DMS114 treated with DMSO at 0.1 percent for 48 hours (cell line): Measurements from ENCODE around the gene SH3TC1.
A peak's percentile ranks its signal among the peaks of the same experiment; 100 is the strongest.

ENCODE experiments used
- DNase-seq: peaks from one replicate; lab custom pipeline; 2025; ENCODE audit not compliant: unreplicated experiment; lab: John Stamatoyannopoulos, UW

Gene SH3TC1

DNA sequence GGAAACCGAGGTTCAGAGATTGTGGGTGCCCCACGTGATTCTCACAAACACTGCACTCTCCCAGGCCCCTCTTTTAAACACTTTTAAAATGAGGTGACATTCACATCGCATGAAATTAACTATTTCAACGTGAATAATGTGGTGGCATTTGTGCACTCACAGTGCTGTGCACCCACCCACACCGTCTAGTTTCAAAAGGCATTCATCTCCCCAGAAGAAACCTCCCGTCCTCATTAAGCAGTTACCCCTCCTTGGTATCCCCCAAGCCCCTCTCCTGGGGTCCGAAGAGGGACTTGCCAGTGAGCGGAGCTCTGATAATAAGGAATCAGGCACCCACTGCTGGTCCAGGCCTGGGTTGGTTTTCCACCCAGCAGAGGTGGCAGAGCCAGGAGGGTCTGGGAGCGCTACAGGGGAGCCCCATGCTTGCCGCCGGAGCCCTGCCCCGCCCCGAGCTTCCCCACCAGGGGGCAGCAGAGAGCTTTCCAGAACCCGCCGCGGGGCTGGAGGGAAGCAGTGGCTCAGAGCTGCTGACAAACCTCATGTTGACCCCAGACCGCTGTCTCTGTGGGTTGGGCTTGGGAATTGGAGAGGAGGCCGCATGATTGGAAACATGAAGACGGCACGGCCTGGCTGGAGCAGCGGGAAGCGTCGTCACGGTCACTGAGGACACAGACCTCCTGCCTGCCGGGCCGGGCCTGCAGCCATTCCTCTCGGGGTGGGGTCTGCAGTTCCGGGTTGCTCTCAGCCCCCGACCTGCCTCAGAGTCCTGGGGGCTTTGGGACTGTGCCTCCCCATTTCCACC lies 43.0 kb downstream of the SH3TC1 start:
- DNase-seq: peak; percentile 23

DNA sequence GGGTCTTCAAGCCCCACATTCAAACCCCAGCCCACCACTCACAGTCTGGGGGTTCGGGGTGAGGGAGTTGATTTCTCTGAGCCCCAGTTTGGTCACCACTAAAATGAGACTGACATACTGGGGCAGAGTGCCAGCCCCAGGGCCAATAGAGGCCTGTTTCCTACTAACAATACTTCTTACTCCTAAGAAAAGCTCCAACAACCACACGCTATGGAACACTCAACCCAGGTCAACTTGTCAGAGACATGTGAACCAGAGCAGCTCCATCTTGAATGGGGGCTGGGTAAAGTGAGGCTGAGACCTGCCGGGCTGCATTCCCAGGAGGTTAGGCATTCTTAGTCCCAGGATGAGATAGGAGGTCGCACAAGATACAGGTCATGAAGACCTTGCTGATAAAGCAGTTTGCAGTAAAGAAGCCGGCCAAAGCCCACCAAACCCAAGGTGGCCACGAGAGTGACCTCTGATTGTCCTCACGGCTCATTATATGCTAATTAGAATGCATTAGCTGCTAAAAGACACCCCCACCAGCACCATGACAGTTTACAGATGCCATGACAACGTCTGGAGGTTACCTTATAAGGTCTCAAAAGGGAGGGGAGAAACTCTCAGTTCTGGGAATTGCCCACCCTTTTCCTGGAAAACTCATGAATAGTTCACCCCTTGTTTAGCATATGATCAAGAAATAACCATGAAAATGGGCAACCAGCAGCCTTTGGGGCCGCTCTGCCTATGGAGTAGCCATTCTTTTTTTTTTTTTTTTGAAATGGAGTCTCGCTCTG lies 43.9 kb downstream of the SH3TC1 start:
- DNase-seq: no peak

DNA sequence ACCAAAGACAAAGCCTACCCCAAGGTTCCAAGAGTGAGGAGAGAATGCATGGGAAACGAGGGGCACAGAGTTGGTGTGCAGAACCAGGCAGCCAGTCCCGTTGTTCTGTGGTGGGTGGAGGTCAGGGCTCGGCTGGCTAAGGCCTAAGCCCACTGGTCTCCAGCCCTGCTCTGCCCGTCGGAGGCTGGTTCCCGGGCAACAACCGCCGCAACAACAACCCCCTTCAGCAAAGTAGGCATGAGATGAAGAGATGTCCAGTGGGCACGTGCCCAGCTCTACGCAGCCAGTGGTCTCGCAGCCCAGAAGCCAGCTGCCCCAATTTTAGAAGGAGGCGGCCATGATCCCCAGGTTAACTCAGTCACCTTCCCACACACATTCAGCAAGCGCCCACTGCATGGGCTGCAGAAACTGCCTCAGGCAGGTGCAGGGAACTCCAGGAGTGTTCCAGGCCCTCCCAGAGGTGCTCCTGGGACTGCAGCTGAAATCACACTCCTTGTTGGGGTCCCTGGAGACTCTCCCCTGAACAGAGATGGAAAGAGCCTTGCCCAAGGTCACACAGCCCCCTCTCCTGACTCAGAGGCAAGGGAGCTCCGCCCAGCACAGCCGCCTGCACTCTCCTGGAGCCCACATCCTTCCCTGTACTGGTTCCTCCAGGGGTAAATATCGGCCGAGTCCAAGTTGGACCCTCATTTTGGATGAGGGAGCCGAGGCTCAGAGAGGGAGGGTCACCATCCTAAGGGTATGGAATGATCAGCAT lies 45.1 kb downstream of the SH3TC1 start:
- DNase-seq: no peak

DNA sequence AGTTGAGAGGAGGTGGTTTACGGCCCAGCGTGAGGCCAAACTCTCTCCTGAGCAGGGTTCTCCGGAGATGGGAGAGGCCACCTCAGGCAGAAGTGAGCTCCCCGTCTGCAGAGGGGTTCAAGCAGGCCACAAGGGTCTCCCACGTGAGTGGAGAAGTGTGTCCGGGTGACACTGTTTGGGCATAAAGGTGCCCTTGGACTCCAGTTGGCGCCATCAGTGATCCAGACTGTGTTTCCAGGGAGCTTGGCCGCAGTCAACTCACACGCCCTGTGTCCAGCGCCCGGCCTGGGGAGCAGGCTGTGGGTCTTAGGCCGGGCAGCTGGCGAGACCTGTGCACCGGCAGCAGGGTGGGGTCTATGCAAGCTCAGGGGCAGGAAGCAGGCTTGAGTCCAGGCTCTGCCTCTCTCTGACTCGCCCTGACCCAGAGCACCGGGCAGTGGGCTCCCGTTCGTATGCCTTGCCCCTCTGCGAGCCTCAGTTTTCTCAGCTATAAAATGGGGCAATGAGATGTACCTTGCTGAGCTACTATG lies 45.9 kb downstream of the SH3TC1 start:
- DNase-seq: no peak

DNA sequence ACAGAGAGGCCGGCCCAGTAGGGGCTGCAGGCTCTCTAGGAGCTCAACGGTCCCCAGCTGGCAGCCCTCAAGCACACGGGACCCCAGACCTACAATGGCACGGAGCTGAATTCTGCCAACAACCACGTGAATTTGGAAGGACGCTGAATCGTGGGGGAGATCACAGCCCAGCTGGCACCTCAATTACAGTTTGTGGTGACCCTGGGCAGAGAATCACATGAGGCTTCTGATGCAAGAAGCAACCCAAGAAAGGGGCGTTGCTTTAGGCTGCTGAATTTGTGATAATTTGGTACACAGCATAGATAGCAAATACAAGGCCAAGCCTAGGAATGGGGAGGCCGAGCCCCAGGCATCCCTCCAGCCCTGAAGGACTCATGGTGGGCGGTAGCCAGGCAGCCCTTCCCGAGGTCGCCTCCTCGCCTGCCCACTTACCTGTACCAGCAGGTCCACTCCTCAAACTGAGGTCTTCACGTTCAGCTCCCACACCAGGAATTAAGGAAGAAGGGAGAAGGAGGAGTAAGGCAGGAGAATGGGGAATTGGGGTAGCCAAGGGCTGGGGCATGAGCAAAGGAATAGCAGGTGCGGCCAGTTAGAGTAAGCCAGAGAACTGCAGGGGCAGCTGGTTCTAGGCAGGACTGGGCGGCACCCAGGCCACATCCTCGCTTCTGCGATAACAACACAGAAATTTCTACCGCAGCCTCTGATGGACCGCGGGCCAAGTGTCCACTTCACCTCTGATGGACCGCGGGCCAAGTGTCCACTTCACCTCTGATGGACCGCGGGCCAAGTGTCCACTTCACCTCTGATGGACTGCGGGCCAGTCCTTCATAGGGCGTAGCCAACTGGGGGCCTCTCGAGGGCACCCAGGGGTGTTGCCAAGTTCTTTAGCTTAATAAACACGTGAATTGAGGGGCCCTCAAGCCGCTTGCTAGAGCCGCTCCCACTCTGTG lies 47.1 kb downstream of the SH3TC1 start:
- no peak for DNase-seq

DNA sequence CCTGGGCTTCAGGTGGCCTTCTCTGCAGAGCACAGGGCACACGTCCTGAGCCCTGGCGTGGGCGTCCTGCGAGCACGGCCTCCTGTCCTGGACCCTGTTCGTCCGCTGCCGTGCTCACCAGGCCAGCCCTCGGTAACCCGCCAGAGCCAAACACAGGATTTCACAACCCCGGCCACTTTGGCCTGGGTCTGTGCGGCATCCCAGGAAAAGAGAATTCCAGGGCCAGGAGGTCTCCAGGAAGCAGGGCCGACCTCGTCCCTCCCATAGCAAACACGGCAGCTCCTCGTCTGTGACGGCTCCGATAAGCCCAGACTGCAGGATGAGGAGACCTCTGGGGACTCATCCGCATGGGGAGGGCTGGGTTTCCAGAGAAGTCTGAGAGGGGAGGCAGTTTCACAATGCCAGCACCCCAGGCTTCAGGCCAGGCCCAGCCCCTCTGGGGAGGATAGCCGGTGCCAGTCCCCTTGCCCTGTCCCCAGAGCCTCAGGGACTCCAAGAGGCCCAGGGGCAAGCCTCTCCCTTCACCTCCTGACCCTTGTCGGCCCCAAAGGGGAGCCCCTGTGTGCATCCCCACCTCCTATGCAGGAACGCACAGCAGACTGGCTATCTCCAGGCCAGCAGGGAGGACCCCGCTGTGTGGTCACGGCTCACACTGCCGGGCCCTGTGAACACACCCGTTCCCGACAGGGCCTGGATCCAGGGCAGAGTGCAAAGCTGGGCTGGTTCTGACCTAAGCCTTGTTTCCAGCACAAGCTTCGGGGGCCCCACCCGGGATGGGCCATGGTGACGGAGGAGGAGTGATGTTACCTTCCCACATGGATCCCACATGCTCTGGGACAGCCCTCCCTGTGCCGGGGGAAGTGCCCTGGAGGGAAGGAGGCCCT lies 48.2 kb downstream of the SH3TC1 start:
- no peak for DNase-seq

DNA sequence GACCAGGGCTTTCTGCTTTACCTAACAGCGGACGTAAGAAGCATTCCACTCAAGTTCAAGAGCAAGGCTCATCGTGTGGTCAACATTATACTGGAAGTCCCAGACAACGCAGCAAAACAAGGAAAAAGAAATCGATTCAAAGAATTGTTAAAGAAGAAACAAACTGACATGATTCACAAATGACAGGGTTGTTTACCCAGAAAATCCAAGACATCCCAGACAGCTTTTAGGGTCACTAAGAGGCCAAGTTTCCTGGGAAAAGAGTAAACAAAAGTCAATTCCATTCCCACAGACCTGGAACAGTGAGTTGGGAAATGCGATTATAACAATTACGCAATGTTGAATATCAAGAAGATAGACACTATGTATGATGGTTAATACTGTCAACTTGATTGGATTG lies 49.0 kb downstream of the SH3TC1 start:
- DNase-seq: no peak

DNA sequence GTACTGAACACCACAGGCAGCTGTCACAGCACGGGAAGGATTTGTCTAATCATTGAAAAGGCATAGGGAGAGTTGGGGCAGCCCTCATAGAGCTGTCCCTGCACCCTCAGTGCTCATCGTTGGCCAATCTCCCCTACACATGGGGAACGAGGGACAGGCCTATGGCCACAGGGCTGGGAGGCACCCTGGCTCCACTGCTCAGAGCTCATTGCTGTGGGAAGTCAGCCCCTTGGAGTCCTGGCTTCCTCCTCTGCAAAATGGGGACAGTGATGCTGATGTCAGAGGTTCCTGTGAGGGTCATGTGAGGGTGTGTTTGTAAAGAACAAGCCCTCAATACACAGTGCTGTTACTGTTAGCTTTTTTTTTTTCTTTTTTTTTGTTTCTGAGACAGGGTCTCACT lies 51.1 kb downstream of the SH3TC1 start:
- no peak for DNase-seq

DNA sequence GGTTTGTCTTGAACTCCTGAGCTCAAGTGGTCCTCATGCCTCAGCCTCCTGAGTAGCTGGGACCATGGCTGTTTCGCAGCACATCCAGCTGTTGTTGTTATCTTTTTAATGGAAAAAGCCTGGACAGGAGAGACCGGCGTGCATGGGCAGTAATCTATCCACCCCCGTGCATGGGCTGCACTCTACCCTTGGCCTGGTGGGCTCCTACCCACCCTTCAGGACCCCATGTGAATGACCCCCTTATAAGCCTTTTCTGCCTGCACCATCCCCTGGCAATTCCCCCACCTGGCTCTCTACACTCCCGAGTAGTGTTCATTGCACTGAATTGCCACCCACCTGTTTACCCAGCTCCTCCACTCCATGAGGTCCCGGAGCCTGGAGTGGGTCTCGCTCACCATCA lies 51.5 kb downstream of the SH3TC1 start:
- DNase-seq: no peak

DNA sequence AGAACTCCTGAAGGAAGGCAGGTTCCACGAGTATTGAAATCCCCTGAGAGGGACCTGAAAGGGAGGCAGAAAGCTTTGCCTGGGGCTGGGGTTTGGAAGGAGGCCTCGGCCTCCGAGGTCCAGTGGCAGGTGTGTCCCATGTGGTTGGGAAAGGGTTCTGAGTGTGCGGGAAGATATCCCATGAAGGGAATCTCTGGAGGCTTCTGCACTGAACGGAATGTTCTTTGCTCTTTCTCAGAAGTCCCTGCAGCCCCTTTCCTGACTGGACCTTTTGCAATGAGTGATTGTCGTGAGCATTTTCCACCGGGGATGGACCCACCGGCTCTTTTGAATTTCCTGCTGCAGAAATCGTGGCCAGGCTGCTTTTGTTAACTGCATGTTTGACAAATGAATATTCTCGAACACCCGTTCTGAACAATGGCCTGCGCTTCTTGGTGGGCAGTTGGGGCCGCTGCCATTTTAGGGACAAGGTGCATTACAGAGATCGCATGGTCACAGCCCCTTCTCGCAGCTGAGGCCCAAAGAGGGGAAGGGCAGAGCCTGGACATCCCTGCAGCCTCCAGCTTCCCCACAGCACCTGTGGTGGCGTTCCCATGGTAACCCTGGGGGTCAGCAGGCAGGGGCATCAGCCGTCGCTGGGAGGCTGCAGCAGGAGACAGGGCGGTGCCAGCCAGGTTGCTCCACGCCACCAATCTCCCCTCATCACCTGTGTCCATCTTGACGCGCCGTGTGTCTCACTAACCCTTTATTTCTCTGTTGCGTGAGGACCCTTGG lies 52.2 kb downstream of the SH3TC1 start:
- DNase-seq: no peak

DNA sequence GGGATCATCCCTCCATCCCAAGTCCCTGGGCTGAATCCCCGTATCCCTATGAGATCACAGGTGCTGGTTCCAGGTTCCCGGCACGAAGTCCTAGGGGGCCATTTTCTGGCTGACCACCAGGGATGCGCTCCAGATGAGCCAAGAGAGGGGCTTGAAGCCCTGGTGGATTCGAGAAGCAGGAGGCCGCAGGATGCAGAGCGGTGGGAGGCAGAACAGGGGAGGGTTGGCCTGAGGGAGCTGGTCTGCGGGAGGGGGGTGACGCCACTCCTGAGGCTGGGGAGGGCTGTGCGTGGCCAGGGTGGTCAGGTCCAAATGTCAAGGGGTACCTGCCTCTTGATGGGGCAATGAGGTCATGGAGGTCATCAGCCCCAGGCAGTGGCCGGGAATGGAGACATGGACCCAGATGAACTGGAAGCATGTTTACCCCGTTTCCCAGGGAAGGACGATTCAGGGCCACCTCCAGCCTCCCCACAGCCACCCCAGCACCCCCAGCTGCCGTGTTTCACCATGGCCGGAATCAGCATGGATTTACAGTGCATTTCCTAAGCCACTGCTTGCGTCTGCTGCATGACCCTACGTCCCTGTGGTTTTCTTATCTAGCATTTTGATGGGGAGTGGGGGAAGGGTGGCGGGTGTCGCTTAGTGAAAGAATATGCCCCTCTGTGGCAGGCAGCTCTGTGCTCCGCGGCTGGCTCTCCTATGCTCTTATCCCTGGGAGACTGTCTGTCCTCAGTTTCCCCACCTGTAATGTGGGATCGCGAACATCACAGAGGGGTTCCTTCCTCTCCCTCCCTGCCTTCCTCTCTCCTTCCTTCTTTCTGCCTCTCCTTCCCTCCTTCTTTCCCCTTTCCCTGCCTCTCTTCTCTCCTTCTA lies 53.4 kb downstream of the SH3TC1 start:
- no peak for DNase-seq

DNA sequence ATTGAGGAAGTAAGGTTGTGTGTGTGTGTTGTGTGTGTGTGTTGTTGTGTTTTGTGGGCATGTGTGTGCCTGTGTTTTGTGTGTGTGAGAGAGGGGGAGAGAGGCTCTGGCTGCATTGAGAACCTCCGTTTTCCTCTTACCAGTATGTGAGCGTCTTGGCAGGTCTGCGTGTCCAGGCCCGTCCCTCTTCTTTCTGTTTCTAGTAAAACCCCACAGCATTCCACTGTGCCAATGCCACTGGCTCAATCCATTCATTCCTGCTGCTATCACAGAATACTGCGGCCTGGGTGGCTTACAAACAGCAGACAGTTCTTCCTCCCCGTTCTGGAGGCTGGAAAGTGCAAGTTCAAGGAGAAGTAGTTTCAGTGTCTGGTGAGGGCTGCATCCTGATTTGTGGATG lies 55.0 kb downstream of the SH3TC1 start:
- no peak for DNase-seq

DNA sequence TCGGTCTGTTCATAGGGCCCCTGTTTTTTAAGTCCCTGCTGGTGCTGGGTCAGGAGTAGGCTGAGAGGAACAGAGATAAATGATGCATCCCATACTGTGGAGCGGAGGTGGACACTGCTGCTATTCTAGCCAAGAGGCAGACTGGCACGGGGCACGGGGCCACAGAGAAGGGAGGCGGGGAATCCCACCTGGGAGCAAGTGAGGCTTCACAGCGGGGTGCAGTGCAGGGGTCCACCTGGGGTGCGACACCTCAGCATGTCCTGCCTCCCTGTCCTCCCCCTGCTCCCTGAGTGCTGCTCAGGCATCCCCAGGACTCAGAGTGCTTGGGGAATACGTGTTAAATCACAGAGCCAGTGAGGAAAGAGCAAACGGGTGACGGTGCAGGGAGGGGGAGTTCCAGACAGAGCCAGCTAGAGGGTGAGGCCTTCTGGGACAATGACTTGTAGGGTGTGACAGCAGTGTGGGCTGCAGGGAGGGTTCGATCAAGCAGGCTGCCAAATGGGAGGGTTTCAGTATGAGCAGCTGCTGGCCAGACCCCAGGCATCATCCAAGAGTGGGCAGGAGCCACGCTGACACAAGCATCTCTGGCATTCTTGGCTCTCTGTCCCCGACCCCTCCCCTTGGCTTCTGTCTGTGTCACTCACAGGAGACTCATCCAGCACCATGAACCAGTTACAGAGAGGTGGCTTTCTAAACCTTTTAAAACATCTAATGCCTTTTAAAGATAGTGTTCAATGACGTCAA lies 56.8 kb downstream of the SH3TC1 start:
- no peak for DNase-seq

DNA sequence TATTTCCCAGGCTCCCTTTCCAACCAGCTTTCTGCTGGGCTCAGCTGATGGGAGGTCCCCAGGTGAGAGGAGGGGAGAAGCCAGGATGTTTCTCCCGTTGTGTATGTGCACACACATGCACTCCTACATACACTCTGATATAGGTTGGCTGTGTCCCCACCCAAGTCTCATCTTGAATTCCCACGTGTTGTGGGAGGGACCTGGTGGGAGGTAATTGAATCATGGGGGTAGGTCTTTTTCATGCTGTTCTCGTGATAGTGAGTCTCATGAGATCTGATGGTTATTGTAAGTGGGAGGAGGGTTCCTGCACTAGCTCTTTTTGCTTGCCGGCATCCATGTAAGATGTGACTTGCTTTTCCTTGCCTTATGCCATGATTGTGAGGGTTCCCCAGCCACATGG lies 58.8 kb downstream of the SH3TC1 start:
- DNase-seq: no peak

DNA sequence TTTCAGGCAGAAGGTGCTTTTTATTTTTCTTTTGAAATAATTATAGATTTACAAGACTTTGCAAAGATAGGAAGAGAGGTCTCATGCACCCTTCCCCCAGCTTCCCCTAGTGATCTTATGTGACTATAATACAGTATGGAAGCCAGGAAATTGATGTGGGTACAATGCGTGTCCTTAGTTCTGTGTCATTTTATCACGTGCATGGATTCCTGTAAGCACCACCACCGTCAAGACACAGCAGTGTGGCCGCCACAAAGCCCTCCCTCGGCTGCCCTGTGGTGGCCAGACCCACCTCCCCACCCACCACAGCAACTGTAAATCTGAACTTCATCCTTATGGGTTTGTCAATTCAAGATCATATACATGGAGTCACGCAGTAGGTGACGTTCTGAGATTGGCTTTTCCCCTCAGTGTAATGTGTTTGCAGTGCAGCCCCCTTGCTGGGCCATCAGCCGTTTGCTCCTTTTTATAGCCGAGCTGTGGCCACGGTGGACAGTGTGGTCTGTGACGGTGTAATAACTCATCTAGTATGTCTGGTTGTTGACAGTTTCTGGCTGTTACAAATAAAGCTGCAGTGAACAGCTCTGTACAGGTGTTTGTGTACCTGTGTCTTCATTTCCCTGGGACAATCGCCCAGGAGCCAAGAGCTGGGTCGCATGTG lies 59.6 kb downstream of the SH3TC1 start:
- DNase-seq: no peak

DNA sequence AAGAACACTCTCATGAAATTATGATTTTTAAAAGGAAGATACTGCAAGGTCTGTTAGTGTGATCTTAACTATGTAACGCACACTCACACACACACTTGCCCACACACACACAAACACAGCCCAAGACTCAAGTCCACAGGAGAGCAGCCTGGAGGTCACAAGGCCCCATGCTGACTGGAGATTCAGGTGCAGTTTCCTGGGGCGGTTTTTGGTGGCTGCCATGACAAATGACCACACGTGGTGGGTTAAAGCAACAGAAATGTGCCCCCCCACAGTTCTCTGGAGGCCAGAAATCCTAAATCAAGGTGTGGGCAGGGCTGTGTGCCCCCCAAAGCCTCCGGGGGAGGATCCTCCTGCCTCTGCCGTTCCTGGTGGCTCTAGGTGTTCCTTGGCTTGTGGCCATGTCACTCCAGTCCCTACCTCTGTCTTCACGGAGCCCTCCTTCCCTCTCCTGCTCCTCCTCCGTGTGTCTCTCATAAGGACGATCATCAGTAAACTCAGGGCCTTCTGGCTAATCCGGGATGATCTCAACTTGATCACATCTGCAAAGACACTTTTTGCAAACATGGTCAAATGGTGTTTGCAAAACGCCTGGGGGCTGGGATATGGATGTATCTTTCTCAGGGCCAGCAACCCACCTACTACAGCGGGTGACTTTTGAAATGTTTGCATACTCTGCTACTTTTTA lies 60.8 kb downstream of the SH3TC1 start:
- DNase-seq: no peak
